Upper lobe of left lung (tissue), 4 donors: ENCODE measurements around the gene ABCG2.

Source experiments
- CTCF ChIP-seq, 6 experiments: fragments of 450-650 bp in 4 of 6; fragments of 200-600 bp in 2 of 6; sonication (generic) in 2 of 6; IDR thresholded peaks; one replicate each; pipeline ENCODE4 v1.5.1; 2016 to 2019; ENCODE audit warnings: antibody characterized with exemption in 6 of 6
- EP300 ChIP-seq, 4 donors: sonication (generic); formaldehyde crosslinking; IDR thresholded peaks; one replicate each; pipeline ENCODE4 v1.5.1; 2017; ENCODE audit warnings: antibody characterized with exemption in 4 of 4, control low read depth in 2 of 4
- POLR2A ChIP-seq, 4 donors: fragments of 450-650 bp; IDR thresholded peaks; one replicate each; pipeline ENCODE4 v1.5.1; 2016 to 2017; ENCODE audit warnings: antibody characterized with exemption in 4 of 4, mild to moderate bottlenecking in 2 of 4
- POLR2AphosphoS5 ChIP-seq, 2 donors: sonication (generic); formaldehyde crosslinking; IDR thresholded peaks; one replicate each; pipeline ENCODE4 v1.5.1; 2017; ENCODE audit warnings: antibody characterized with exemption in 2 of 2

DNA sequence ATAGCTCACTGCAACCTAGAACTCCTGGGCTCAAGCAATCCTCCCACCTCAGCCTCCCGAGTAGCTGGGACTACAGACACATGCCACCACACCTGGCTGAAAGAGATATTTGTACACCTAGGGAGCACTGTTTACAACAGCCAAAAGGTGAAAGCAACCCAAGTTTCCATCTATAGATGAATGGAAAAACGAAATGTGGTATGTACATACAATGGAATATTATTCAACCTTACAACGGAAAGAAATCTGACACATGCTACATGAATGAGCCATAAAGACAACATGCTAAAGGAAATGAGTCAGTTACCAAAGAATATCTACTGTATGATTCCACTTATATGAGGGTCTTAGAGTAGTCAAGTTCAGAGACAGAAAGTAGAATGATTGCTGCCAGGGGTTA lies 52.2 kb downstream of the ABCG2 start:
- no peak for TF ChIP-seq CTCF (IDR thresholded peaks at IDR 0.05)
- TF ChIP-seq POLR2A (IDR thresholded peaks at IDR 0.05): no peak
- TF ChIP-seq EP300 (IDR thresholded peaks at IDR 0.05): no peak
- no peak for TF ChIP-seq POLR2AphosphoS5 (IDR thresholded peaks at IDR 0.05)
